Transverse colon (tissue), 4 donors: ENCODE measurements around the gene MAS1L. TPM values are rescaled to one million over a fixed set of nuclear protein-coding genes. Genes with fewer than 3 reads are reported as not detected.

Experiments used
- DNase-seq: peaks from one replicate; pipeline ENCODE4 v3.0.0-alpha.2; 2019
- H3K27ac ChIP-seq, 4 donors: fragments of 200-600 bp; sonication (generic); 2 replicates each; pipeline ENCODE4 v1.5.1; 2016 to 2018; ENCODE audit warnings: inconsistent platforms in 4 of 4
- H3K27me3 ChIP-seq: fragments of 200-600 bp; sonication (generic); 2 replicates; pipeline ENCODE4 v1.5.1; 2017; ENCODE audit warnings: inconsistent platforms
- H3K36me3 ChIP-seq, 4 donors: fragments of 200-600 bp; sonication (generic); 2 replicates each; pipeline ENCODE4 v1.5.1; 2017 to 2019; ENCODE audit warnings: inconsistent platforms in 4 of 4
- H3K4me1 ChIP-seq, 4 donors: fragments of 200-600 bp; sonication (generic); 2 replicates each; pipeline ENCODE4 v1.5.1; 2017 to 2020; ENCODE audit warnings: inconsistent platforms in 4 of 4
- H3K4me3 ChIP-seq, 4 donors: fragments of 200-600 bp; sonication (generic); 1 replicate in 1 of 4; 2 replicates in 3 of 4; pipeline versions ENCODE4 v1.5.1 to v1.6.1; 2017 to 2019; ENCODE audit warnings: inconsistent platforms in 4 of 4
- H3K9me3 ChIP-seq, 2 donors: fragments of 200-600 bp; sonication (generic); 2 replicates each; pipeline ENCODE4 v1.5.1; 2017 to 2019; ENCODE audit warnings: inconsistent platforms in 2 of 2
- EP300 ChIP-seq: sonication (generic); formaldehyde crosslinking; IDR thresholded peaks from one replicate; pipeline ENCODE4 v1.6.1; 2017; ENCODE audit warnings: antibody characterized with exemption, low read depth
- POLR2A ChIP-seq: fragments of 450-650 bp; IDR thresholded peaks from one replicate; pipeline ENCODE4 v1.6.1; 2016; ENCODE audit warnings: antibody characterized with exemption, mild to moderate bottlenecking, moderate library complexity
- POLR2AphosphoS5 ChIP-seq, 3 donors: sonication (generic); formaldehyde crosslinking; IDR thresholded peaks; one replicate each; pipeline ENCODE4 v1.6.1; 2016; ENCODE audit warnings: antibody characterized with exemption in 3 of 3
- WGBS, 2 donors: methylation state at CpG; one replicate each; pipeline ENCODE4 v1.1.5; 2018; ENCODE audit warnings: low coverage in 1 of 2; 5-methylcytosine and 5-hydroxymethylcytosine counted together
- in situ Hi-C, 4 donors: fragments of 200-750 bp; cut with MboI; loops; one replicate each; pipeline versions ENCODE4 v1.15.0 to v1.15.1; 2017; ENCODE audit warnings: low sequenced_read_pairs in 3 of 4, low pct_ligation_motif_present in 1 of 4, low pct_unique_long_range_greater_than_20kb in 1 of 4
- intact Hi-C: fragments of 100-400 bp; cut with DNase I; formaldehyde crosslinking; loops from one replicate; pipeline ENCODE4 v1.15.1; 2023; ENCODE audit warnings: low total_unique reads
- total RNA-seq, 4 donors: library from RNA; depleted of rRNA; stranded (reverse); fragments of >200 nt; gene quantifications; one replicate each; pipeline ENCODE4 v1.1.0, GENCODE V29; 2016
- TF ChIP-seq, protein P1 (sequence below), 5 experiments: fragments of 200-600 bp in 3 of 5; fragments of 450-650 bp in 2 of 5; sonication (generic) in 3 of 5; IDR thresholded peaks; 1 replicate in 2 of 5; 2 replicates in 3 of 5; pipeline ENCODE4 v1.5.1; 2016 to 2017; ENCODE audit warnings: antibody characterized with exemption in 5 of 5, inconsistent platforms in 3 of 5, mild to moderate bottlenecking in 2 of 5, moderate library complexity in 1 of 5

Gene MAS1L
- total RNA-seq, 4 donors from 2014 or later: not detected

DNA sequence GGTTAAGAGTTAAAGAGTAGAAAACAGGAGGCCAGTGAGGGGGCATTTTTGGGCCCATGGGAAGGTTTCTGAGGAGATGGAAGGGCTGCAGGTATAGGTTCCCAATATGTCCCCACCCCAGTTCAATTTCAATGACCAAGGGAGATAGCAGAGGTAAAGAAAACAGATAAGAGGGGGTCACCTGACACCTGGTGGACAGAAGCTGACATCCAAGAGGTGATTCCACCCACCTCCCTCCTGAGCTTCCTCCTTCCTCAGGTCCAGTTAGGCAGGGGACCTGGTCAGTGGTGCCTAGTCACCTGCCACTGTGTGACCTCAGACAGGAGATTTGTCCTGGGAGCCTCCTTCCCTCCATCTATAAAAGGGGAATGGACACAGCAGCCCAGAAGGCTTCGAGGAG, 29.5 kb upstream of the MAS1L start:
- no peak overlapping the region for H3K4me3 ChIP-seq
- no peak for DNase-seq
- 86% methylated on average over 1 of the region's 1 CpG; no CpG with 5 or more reads in 1 of the 2 donors for WGBS, 2 donors
- no peaks in the 10 kb centered on the region for H3K27me3 ChIP-seq
- in situ Hi-C loops: no loop called here
- H3K9me3 ChIP-seq: no peaks in the 10 kb centered on the region
- intact Hi-C loops: no loop called here
- H3K27ac ChIP-seq: no peak overlapping the region
- TF ChIP-seq, protein P1, sequence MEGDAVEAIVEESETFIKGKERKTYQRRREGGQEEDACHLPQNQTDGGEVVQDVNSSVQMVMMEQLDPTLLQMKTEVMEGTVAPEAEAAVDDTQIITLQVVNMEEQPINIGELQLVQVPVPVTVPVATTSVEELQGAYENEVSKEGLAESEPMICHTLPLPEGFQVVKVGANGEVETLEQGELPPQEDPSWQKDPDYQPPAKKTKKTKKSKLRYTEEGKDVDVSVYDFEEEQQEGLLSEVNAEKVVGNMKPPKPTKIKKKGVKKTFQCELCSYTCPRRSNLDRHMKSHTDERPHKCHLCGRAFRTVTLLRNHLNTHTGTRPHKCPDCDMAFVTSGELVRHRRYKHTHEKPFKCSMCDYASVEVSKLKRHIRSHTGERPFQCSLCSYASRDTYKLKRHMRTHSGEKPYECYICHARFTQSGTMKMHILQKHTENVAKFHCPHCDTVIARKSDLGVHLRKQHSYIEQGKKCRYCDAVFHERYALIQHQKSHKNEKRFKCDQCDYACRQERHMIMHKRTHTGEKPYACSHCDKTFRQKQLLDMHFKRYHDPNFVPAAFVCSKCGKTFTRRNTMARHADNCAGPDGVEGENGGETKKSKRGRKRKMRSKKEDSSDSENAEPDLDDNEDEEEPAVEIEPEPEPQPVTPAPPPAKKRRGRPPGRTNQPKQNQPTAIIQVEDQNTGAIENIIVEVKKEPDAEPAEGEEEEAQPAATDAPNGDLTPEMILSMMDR (IDR thresholded peaks at IDR 0.05): no peak
- no peak for TF ChIP-seq POLR2AphosphoS5 (IDR thresholded peaks at IDR 0.05)
- TF ChIP-seq EP300: no peak
- no peak for TF ChIP-seq POLR2A
- no peaks in the 10 kb centered on the region for H3K4me1 ChIP-seq
- H3K36me3 ChIP-seq: no peaks in the 10 kb centered on the region

DNA sequence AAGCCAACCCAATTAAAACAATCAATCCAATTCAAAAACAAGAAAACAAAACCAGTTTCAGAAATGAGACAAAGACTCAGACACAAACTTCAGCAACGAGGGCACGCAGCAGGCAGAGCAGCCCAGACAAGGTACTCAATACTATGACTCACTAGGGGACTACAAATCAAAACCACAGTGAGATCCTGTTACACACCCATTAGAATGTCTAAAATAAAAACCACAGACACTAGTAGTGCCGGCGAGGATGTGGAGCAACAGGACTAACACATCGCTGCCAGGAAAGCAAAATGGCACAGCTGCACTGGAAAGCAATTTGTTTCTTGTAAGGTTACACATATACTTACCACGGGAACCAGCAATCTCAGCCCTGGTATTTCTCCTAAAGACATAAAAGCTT, 28.4 kb upstream of the MAS1L start:
- in situ Hi-C loops: no loop called here
- 50 to 100% methylated on average over 2 to 6 of the region's 6 CpGs for WGBS, 2 donors

DNA sequence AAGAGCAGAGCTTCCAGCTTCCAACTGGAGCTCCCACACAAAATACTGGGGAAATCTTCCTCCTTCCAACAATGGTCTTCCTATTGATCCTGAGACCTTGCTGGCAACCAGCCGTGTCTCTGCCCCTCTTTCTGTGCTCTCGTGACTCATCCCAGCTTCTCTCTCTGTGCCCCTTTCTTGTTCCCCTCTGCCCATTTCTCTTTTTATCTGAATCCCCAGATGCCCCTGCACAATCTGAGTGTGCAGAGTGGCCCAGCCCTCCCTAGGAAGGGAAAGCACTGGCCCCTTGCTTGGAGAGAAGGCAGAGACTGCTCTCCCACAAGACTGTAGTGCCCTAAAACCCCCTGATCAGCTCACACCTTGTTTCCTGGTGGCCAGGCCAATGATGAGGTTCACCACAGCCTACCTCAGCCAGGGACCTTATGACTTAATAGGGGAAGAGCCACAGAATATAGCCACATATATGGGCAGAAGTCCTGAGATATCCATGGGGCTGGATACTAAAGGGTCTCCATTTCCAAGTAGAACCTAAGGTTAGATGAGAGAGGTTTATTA, 23.1 kb upstream of the MAS1L start:
- in situ Hi-C loops: no loop called here
- H3K36me3 ChIP-seq: no peaks in the 10 kb centered on the region
- no peak for TF ChIP-seq POLR2AphosphoS5 (IDR thresholded peaks at IDR 0.05)
- no peak for TF ChIP-seq EP300
- no peak for TF ChIP-seq POLR2A
- TF ChIP-seq, protein P1 (IDR thresholded peaks at IDR 0.05): no peak
- H3K27me3 ChIP-seq: no peaks in the 10 kb centered on the region
- intact Hi-C loops: no loop called here
- no peaks in the 10 kb centered on the region for H3K9me3 ChIP-seq
- no peak overlapping the region for H3K4me3 ChIP-seq
- H3K4me1 ChIP-seq: no peaks in the 10 kb centered on the region
- no peak overlapping the region for H3K27ac ChIP-seq
- DNase-seq: no peak
- WGBS, 2 donors: 69 to 84% methylated on average over 2 of the region's 2 CpGs

More for the DNA sequence above, 28.4 kb upstream of the MAS1L start:
- no peak for TF ChIP-seq POLR2AphosphoS5 (IDR thresholded peaks at IDR 0.05)
- no peak for TF ChIP-seq POLR2A
- no peak for TF ChIP-seq EP300
- TF ChIP-seq, protein P1 (IDR thresholded peaks at IDR 0.05): no peak
- H3K9me3 ChIP-seq: no peaks in the 10 kb centered on the region
- DNase-seq: no peak
- no peaks in the 10 kb centered on the region for H3K27me3 ChIP-seq
- intact Hi-C loops: no loop called here
- no peaks in the 10 kb centered on the region for H3K36me3 ChIP-seq
- H3K27ac ChIP-seq: no peak overlapping the region
- H3K4me1 ChIP-seq: no peaks in the 10 kb centered on the region
- no peak overlapping the region for H3K4me3 ChIP-seq

DNA sequence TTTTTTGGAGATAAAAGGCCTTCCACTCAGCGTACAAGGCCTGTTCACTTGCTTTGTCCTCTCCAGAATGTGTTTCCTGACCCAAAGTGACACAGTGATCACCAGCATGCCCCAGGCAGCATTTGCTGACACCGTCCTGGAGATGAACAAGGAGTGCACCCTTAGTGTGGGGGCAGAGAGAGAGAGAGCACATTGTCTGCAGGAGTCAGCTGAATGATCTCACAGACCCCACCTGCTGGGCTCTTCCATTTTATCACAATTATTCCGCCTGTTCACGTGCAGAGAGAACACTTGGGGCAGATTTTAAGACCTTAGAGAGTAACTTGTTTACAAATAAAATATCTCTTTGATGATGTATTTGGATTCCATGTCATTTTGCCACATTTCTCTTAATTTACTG, 22.4 kb upstream of the MAS1L start:
- intact Hi-C loops (no loop called here), in situ Hi-C loops (no loop called here)
- no peaks in the 10 kb centered on the region for H3K4me1 ChIP-seq
- H3K4me3 ChIP-seq: no peak overlapping the region
- H3K27me3 ChIP-seq: no peaks in the 10 kb centered on the region
- H3K27ac ChIP-seq: no peak overlapping the region
- H3K36me3 ChIP-seq: no peaks in the 10 kb centered on the region
- no peaks in the 10 kb centered on the region for H3K9me3 ChIP-seq
- 48 to 54% methylated on average over 2 to 4 of the region's 4 CpGs for WGBS, 2 donors
- TF ChIP-seq POLR2A: no peak
- TF ChIP-seq, protein P1 (IDR thresholded peaks at IDR 0.05): no peak
- TF ChIP-seq EP300: no peak
- no peak for TF ChIP-seq POLR2AphosphoS5 (IDR thresholded peaks at IDR 0.05)
- DNase-seq: no peak
